Measurements from ENCODE around the gene CNIH1. TPM values are rescaled to one million over a fixed set of nuclear protein-coding genes. Genes with fewer than 3 reads are reported as not detected.

Gene CNIH1
- total and polyA plus RNA-seq, 2 of the 13 experiments (the other 11 are each of a cell fraction or from before 2014, with no cell fraction given): 166 to 421 TPM

DNA sequence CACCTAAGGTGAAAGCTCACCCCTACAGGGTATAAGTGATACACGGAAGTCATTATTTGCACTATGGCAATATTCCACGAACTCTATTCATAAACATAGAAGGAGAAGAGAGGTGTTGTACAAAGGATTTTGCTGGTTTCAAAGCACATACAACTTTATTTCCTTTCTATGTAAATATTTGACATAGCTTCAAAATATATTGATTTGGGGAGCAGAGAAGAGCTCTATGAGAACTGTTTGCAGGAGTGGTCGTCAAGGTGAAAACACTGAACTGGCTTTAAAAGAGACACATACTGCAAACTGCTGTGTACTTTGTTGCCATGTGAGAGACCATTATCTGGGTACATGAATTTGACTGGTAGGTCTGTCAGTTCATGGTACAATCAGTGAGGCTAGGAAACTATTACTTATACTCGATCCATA is 16.7 kb downstream of the CNIH1 start (continued):
- TF ChIP-seq ZNF761 (CRISPR knock-in tag; conservative IDR thresholded peaks at IDR 0.05) (no peak), ZNF430 (CRISPR knock-in tag; IDR thresholded peaks at IDR 0.05) (peak; percentile 69; the same call in 1 of the 2 replicates), SUZ12 (IDR thresholded peaks at IDR 0.05; ENCODE audit: low read depth, low read length) (no peak), ZNF720 (CRISPR knock-in tag; IDR thresholded peaks at IDR 0.05) (no peak), MYC (CRISPR knock-in tag; IDR thresholded peaks at IDR 0.05; ENCODE audit: borderline replicate concordance) (no peak), MTF2 (CRISPR knock-in tag; IDR thresholded peaks at IDR 0.05; ENCODE audit: borderline replicate concordance) (no peak), THAP11 (CRISPR knock-in tag; IDR thresholded peaks at IDR 0.05) (peak; percentile 47; the same call in 1 of the 2 replicates), ZNF101 (CRISPR knock-in tag; IDR thresholded peaks at IDR 0.05; ENCODE audit: borderline replicate concordance, low read depth) (no peak), KLF9 (CRISPR knock-in tag; IDR thresholded peaks at IDR 0.05; ENCODE audit: low read depth) (no peak), ZNF577 (CRISPR knock-in tag; IDR thresholded peaks at IDR 0.05; ENCODE audit: borderline replicate concordance, low read depth) (no peak), CENPT (CRISPR knock-in tag; IDR thresholded peaks at IDR 0.05; ENCODE audit: low read depth) (no peak)
- TF ChIP-seq, protein P1, sequence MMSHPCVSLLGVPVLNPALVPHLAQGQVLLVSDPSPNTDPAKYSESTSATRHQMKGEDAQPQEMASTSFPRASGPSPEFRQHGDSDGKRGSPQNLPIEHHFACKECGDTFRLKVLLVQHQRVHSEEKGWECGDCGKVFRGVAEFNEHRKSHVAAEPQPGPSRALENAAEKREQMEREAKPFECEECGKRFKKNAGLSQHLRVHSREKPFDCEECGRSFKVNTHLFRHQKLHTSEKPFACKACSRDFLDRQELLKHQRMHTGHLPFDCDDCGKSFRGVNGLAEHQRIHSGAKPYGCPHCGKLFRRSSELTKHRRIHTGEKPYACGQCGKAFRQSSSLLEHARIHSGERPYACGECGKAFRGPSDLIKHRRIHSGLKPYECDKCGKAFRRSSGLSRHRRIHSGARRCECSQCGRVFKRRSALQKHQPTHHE (CRISPR knock-in tag; IDR thresholded peaks at IDR 0.05; ENCODE audit: borderline replicate concordance): no peak
- TF ChIP-seq, protein P2, sequence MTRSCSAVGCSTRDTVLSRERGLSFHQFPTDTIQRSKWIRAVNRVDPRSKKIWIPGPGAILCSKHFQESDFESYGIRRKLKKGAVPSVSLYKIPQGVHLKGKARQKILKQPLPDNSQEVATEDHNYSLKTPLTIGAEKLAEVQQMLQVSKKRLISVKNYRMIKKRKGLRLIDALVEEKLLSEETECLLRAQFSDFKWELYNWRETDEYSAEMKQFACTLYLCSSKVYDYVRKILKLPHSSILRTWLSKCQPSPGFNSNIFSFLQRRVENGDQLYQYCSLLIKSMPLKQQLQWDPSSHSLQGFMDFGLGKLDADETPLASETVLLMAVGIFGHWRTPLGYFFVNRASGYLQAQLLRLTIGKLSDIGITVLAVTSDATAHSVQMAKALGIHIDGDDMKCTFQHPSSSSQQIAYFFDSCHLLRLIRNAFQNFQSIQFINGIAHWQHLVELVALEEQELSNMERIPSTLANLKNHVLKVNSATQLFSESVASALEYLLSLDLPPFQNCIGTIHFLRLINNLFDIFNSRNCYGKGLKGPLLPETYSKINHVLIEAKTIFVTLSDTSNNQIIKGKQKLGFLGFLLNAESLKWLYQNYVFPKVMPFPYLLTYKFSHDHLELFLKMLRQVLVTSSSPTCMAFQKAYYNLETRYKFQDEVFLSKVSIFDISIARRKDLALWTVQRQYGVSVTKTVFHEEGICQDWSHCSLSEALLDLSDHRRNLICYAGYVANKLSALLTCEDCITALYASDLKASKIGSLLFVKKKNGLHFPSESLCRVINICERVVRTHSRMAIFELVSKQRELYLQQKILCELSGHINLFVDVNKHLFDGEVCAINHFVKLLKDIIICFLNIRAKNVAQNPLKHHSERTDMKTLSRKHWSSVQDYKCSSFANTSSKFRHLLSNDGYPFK (CRISPR knock-in tag; IDR thresholded peaks at IDR 0.05; ENCODE audit: borderline replicate concordance): no peak
- TF ChIP-seq, protein P3, sequence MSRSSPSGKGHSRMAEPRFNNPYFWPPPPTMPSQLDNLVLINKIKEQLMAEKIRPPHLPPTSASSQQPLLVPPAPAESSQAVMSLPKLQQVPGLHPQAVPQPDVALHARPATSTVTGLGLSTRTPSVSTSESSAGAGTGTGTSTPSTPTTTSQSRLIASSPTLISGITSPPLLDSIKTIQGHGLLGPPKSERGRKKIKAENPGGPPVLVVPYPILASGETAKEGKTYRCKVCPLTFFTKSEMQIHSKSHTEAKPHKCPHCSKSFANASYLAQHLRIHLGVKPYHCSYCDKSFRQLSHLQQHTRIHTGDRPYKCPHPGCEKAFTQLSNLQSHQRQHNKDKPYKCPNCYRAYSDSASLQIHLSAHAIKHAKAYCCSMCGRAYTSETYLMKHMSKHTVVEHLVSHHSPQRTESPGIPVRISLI (CRISPR knock-in tag; IDR thresholded peaks at IDR 0.05; ENCODE audit: borderline replicate concordance): no peak
- TF ChIP-seq, protein P4, sequence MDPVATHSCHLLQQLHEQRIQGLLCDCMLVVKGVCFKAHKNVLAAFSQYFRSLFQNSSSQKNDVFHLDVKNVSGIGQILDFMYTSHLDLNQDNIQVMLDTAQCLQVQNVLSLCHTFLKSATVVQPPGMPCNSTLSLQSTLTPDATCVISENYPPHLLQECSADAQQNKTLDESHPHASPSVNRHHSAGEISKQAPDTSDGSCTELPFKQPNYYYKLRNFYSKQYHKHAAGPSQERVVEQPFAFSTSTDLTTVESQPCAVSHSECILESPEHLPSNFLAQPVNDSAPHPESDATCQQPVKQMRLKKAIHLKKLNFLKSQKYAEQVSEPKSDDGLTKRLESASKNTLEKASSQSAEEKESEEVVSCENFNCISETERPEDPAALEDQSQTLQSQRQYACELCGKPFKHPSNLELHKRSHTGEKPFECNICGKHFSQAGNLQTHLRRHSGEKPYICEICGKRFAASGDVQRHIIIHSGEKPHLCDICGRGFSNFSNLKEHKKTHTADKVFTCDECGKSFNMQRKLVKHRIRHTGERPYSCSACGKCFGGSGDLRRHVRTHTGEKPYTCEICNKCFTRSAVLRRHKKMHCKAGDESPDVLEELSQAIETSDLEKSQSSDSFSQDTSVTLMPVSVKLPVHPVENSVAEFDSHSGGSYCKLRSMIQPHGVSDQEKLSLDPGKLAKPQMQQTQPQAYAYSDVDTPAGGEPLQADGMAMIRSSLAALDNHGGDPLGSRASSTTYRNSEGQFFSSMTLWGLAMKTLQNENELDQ (CRISPR knock-in tag; IDR thresholded peaks at IDR 0.05; ENCODE audit: borderline replicate concordance): no peak
- TF ChIP-seq, protein P5, sequence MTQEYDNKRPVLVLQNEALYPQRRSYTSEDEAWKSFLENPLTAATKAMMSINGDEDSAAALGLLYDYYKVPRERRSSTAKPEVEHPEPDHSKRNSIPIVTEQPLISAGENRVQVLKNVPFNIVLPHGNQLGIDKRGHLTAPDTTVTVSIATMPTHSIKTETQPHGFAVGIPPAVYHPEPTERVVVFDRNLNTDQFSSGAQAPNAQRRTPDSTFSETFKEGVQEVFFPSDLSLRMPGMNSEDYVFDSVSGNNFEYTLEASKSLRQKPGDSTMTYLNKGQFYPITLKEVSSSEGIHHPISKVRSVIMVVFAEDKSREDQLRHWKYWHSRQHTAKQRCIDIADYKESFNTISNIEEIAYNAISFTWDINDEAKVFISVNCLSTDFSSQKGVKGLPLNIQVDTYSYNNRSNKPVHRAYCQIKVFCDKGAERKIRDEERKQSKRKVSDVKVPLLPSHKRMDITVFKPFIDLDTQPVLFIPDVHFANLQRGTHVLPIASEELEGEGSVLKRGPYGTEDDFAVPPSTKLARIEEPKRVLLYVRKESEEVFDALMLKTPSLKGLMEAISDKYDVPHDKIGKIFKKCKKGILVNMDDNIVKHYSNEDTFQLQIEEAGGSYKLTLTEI (CRISPR knock-in tag; conservative IDR thresholded peaks at IDR 0.05): no peak

Measured in HepG2 (cell line).